Stomach (tissue), 9 donors: Measurements from ENCODE around the gene SIGLEC7. TPM values are rescaled to one million over a fixed set of nuclear protein-coding genes. Genes with fewer than 3 reads are reported as not detected.

Experiments used
- DNase-seq, 2 donors: peaks; one replicate each; pipeline versions ENCODE4 v3.0.0 to v3.0.0-alpha.2; 2013 to 2019
- H3K27ac ChIP-seq, 5 donors: fragments of 200-600 bp in 4 of 5; sonication (generic) in 4 of 5; one replicate each; pipeline ENCODE4 v1.5.1; 2013 to 2019; ENCODE audit warnings: mild to moderate bottlenecking in 1 of 5, moderate library complexity in 1 of 5
- H3K27me3 ChIP-seq, 3 donors: fragments of 200-600 bp; sonication (generic); one replicate each; pipeline ENCODE4 v1.5.1; 2017 to 2019; ENCODE audit warnings: mixed run types in 1 of 3
- H3K36me3 ChIP-seq, 4 donors: fragments of 200-600 bp; sonication (generic); 1 replicate in 3 of 4; 2 replicates in 1 of 4; pipeline ENCODE4 v1.5.1; 2016 to 2019
- H3K4me1 ChIP-seq, 4 donors: fragments of 200-600 bp; sonication (generic); one replicate each; pipeline ENCODE4 v1.5.1; 2016 to 2019
- H3K4me3 ChIP-seq, 4 donors: fragments of 200-600 bp; sonication (generic) in 3 of 4; one replicate each; pipeline ENCODE4 v1.5.1; 2016 to 2019; ENCODE audit warnings: mild to moderate bottlenecking in 1 of 4
- H3K9me3 ChIP-seq, 4 donors: fragments of 200-600 bp; sonication (generic); one replicate each; pipeline ENCODE4 v1.5.1; 2016 to 2019
- CTCF ChIP-seq, 7 experiments: fragments of 450-650 bp in 4 of 7; fragments of 200-600 bp in 3 of 7; sonication (generic) in 3 of 7; IDR thresholded peaks; one replicate each; pipeline ENCODE4 v1.5.1; 2016 to 2019; ENCODE audit warnings: antibody characterized with exemption in 7 of 7, control low read depth in 2 of 7, mild to moderate bottlenecking in 1 of 7
- EP300 ChIP-seq: sonication (generic); formaldehyde crosslinking; IDR thresholded peaks from one replicate; pipeline ENCODE4 v1.6.1; 2017; ENCODE audit warnings: antibody characterized with exemption
- POLR2A ChIP-seq, 4 donors: fragments of 450-650 bp; IDR thresholded peaks; one replicate each; pipeline ENCODE4 v1.6.1; 2016; ENCODE audit warnings: antibody characterized with exemption in 4 of 4, control low read depth in 2 of 4, mild to moderate bottlenecking in 1 of 4, moderate library complexity in 1 of 4
- POLR2AphosphoS5 ChIP-seq, 3 donors: sonication (generic); formaldehyde crosslinking; IDR thresholded peaks; one replicate each; pipeline ENCODE4 v1.6.1; 2016; ENCODE audit warnings: antibody characterized with exemption in 3 of 3
- WGBS, 5 donors: extraction: QIAGEN DNeasy Blood & Tissue Kit in 3 of 5; methylation state at CpG; one replicate each; pipeline versions ENCODE4 v1.1.5 to v1.1.7; 2013 to 2018; 5-methylcytosine and 5-hydroxymethylcytosine counted together
- intact Hi-C: fragments of 100-400 bp; cut with DNase I; formaldehyde crosslinking; loops from one replicate; pipeline ENCODE4 v1.15.1; 2023; ENCODE audit warnings: low total_unique reads
- polyA plus RNA-seq, 3 donors: library from polyadenylated mRNA; stranded (reverse); fragments of 200-250 nt; gene quantifications; one replicate each; pipeline ENCODE4 v1.2.3, GENCODE V29; 2013
- total RNA-seq, 5 donors: library from RNA; depleted of rRNA; stranded (reverse); fragments of >200 nt; gene quantifications; one replicate each; pipeline versions ENCODE4 v1.1.0 to v1.2.3, GENCODE V29; 2014 to 2016
- donor health status: healthy with polysubstance abuse.
- donor health status: Bipolar disorder and iron deficiency.
- donor health status: healthy.

SIGLEC7 gene
- total and polyA plus RNA-seq, 8 donors = 0.18 to 1.8 (median 0.90) TPM; not detected in 4

DNA sequence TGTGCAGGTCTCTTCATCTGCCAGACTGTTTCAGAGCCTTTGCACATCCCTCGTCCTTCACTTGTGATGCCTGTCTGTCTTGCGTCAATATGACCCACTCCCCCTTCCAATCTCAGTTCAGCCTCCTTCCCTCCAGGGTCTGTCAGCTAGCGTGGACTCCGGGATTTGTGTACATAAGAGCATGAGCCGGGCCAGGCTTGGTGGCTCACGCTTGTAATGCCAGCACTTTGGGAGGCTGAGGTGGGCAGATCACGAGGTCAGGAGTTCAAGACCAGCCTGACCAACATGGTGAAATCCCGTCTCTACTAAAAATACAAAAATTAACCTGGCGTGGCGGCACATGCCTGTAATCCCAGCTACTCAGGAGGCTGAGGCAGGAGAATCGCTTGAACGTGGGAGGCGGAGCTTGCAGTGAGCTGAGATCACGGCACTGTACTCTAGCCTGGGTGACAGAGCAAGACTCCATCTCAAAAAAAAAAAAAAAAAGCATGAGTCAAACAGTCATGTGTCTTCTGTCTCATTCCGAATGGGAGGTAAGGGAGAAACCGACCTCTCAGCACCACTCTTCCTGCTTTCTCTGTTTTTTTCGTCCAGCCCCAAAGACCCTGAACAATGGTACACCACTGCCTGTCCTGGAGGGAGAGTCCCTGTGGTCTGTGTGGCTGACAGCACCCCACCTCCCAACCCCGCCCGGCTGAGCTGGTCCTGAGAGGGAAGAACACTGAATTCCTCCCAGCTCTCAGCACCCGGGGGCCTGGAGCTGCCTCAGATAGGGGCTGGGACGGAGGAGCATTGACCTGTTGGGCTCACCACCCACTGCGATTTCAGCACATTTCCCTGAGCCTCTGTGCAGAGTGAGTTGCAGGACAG is 19.8 kb upstream of the SIGLEC7 start:
- 59 to 71% (median 68%) methylated on average over 20 to 22 of the region's 22 CpGs for WGBS, 5 donors

GRCh38 chr19:51123381-51123800 is 18.7 kb upstream of the SIGLEC7 start:
- Histone ChIP-seq H3K9me3 (no peaks in the 10 kb centered on the region), H3K36me3 (no peaks in the 10 kb centered on the region), H3K4me3 (no peak overlapping the region), H3K27me3 (peaks cover 0 to 38% (median 0%) of the 10 kb centered on the region in 3 donors), H3K4me1 (peaks cover 0 to 7% (median 3%) of the 10 kb centered on the region in 4 donors), H3K27ac (peak overlapping the region in 3 of 5 donors; percentile 61 to 81 (median 74))
- intact Hi-C loops = no loop called here
- TF ChIP-seq POLR2A (IDR thresholded peaks at IDR 0.05) = no peak
- TF ChIP-seq EP300 = no peak
- TF ChIP-seq CTCF (IDR thresholded peaks at IDR 0.05) = no peak
- no peak for TF ChIP-seq POLR2AphosphoS5 (IDR thresholded peaks at IDR 0.05)
- 48 to 65% (median 50%) methylated on average over 6 of the region's 6 CpGs for WGBS, 5 donors
- DNase-seq = peak; percentile 46 to 50

More for the DNA sequence above, 19.8 kb upstream of the SIGLEC7 start:
- Histone ChIP-seq H3K9me3 (no peaks in the 10 kb centered on the region), H3K27me3 (peaks cover 0 to 43% (median 0%) of the 10 kb centered on the region in 3 donors), H3K4me3 (no peak overlapping the region), H3K36me3 (no peaks in the 10 kb centered on the region), H3K27ac (peak overlapping the region in 3 of 5 donors; percentile 61 to 81 (median 74)), H3K4me1 (peaks cover 0 to 7% (median 0%) of the 10 kb centered on the region in 4 donors)
- DNase-seq = no peak
- intact Hi-C loops = no loop called here
- TF ChIP-seq POLR2AphosphoS5 (IDR thresholded peaks at IDR 0.05) = no peak

GRCh38 chr19:51123802-51124201 is 18.3 kb upstream of the SIGLEC7 start:
- Histone ChIP-seq H3K4me3 (peak overlapping the region in 1 of 4 donors; percentile 9), H3K9me3 (no peaks in the 10 kb centered on the region), H3K4me1 (peaks cover 0 to 9% (median 4%) of the 10 kb centered on the region in 4 donors), H3K36me3 (no peaks in the 10 kb centered on the region), H3K27me3 (peaks cover 0 to 38% (median 0%) of the 10 kb centered on the region in 3 donors), H3K27ac (peak overlapping the region in 3 of 5 donors; percentile 61 to 81 (median 74))
- TF ChIP-seq POLR2A (IDR thresholded peaks at IDR 0.05) = no peak
- no peak for TF ChIP-seq POLR2AphosphoS5 (IDR thresholded peaks at IDR 0.05)
- TF ChIP-seq CTCF (IDR thresholded peaks at IDR 0.05) = no peak
- no peak for TF ChIP-seq EP300
- 80 to 83% (median 82%) methylated on average over 9 of the region's 9 CpGs for WGBS, 5 donors
- intact Hi-C loops = no loop called here
- no peak for DNase-seq

DNA sequence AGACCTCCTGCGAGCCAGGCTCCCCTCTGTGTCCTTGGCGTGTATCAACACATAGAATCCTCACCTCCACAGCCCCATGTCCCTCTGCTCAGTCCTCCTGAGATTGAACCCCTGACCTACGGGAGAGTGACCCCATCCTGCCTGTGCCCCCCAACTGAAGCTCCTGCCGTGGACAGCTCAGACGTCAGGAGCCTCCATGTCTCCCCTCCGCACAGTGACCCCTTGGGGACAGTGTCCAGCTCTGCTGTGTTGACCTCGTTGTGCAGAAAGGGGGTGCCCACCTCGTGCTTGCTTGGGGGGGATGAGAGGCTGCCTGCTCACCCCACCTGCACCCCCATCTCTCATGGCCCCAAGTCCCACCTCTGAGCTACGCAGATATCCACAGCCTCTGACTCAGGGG is 17.9 kb upstream of the SIGLEC7 start:
- TF ChIP-seq EP300 = no peak
- TF ChIP-seq POLR2AphosphoS5 (IDR thresholded peaks at IDR 0.05) = no peak
- TF ChIP-seq CTCF (IDR thresholded peaks at IDR 0.05) = no peak
- no peak for TF ChIP-seq POLR2A (IDR thresholded peaks at IDR 0.05)
- DNase-seq = no peak
- 79 to 87% (median 82%) methylated on average over 9 of the region's 9 CpGs for WGBS, 5 donors
- H3K27ac ChIP-seq = peak overlapping the region in 3 of 5 donors; percentile 61 to 81 (median 74)
- no peaks in the 10 kb centered on the region for H3K36me3 ChIP-seq
- intact Hi-C loops = no loop called here
- H3K4me1 ChIP-seq = peaks cover 0 to 11% (median 4%) of the 10 kb centered on the region in 4 donors
- peaks cover 0 to 38% (median 0%) of the 10 kb centered on the region in 3 donors for H3K27me3 ChIP-seq
- H3K9me3 ChIP-seq = no peaks in the 10 kb centered on the region
- peak overlapping the region in 1 of 4 donors; percentile 9 for H3K4me3 ChIP-seq
